GM23338 (cell line): ENCODE data around the gene IFITM5. TPM values are rescaled to one million over a fixed set of nuclear protein-coding genes. Genes with fewer than 3 reads are reported as not detected.

Experiments used
- ATAC-seq: fragments of 200-7000 bp; cut with Tn5 transposase; 3 replicates; pipeline ENCODE4 v1.9.1; 2020
- DNase-seq: peaks from one replicate; pipeline ENCODE4 v3.0.0-alpha.2; 2015; ENCODE audit warnings: low spot score
- H2AFZ ChIP-seq: fragments of 200-600 bp; sonication (generic); 2 replicates; pipeline ENCODE4 v1.8.0; 2016; ENCODE audit warnings: antibody characterized with exemption, mild to moderate bottlenecking, moderate library complexity
- H3F3A ChIP-seq: fragments of 200-600 bp; sonication (generic); replicated peaks from 2 replicates; pipeline ENCODE4 v1.8.0; 2017; ENCODE audit warnings: antibody characterized with exemption, mixed run types, low read depth
- H3K27ac ChIP-seq: fragments of 200-600 bp; sonication (generic); 2 replicates; pipeline ENCODE4 v1.6.1; 2016; ENCODE audit warnings: low read depth
- H3K27me3 ChIP-seq: fragments of 200-600 bp; sonication (generic); 2 replicates; pipeline ENCODE4 v1.8.0; 2016; ENCODE audit warnings: mild to moderate bottlenecking, mixed run types, moderate library complexity; ENCODE audit not compliant: insufficient read depth
- H3K36me3 ChIP-seq: fragments of 200-600 bp; sonication (generic); 2 replicates; pipeline ENCODE4 v1.8.0; 2016; ENCODE audit warnings: mild to moderate bottlenecking; ENCODE audit not compliant: insufficient read depth
- H3K4me1 ChIP-seq: fragments of 200-600 bp; sonication (generic); 2 replicates; pipeline ENCODE4 v1.8.0; 2016; ENCODE audit warnings: mild to moderate bottlenecking, moderate library complexity; ENCODE audit not compliant: insufficient read depth
- H3K4me2 ChIP-seq: fragments of 200-600 bp; sonication (generic); 2 replicates; pipeline ENCODE4 v1.7.1; 2017; ENCODE audit warnings: mixed run types
- H3K4me3 ChIP-seq: fragments of 200-600 bp; sonication (generic); 2 replicates; pipeline ENCODE4 v1.6.1; 2016; ENCODE audit warnings: mixed run types
- H3K79me2 ChIP-seq: fragments of 200-600 bp; sonication (generic); replicated peaks from 2 replicates; pipeline ENCODE4 v1.8.0; 2017; ENCODE audit warnings: mild to moderate bottlenecking; ENCODE audit not compliant: insufficient read depth
- H3K9me2 ChIP-seq: fragments of 200-600 bp; sonication (generic); 2 replicates; pipeline ENCODE4 v1.8.0; 2017; ENCODE audit not compliant: insufficient read depth
- H4K20me1 ChIP-seq: fragments of 200-600 bp; sonication (generic); replicated peaks from 2 replicates; pipeline ENCODE4 v1.8.0; 2017; ENCODE audit warnings: mild to moderate bottlenecking; ENCODE audit not compliant: insufficient read depth
- H3K27ac Mint-ChIP-seq: 2 replicates; pipeline ENCODE4 v1.8.0; 2020; ENCODE audit warnings: inconsistent platforms, mild to moderate bottlenecking, moderate library complexity, mixed read lengths
- H3K27me3 Mint-ChIP-seq: 3 replicates; pipeline ENCODE4 v1.8.0; 2022; ENCODE audit warnings: low read depth, mild to moderate bottlenecking, moderate library complexity, mixed read lengths, inconsistent platforms; ENCODE audit not compliant: insufficient read depth, poor library complexity
- H3K36me3 Mint-ChIP-seq: 3 replicates; pipeline ENCODE4 v1.8.0; 2021; ENCODE audit warnings: low read depth, mild to moderate bottlenecking, inconsistent platforms, moderate library complexity, mixed read lengths
- H3K4me1 Mint-ChIP-seq: 3 replicates; pipeline ENCODE4 v1.8.0; 2020; ENCODE audit warnings: mild to moderate bottlenecking, inconsistent platforms, mixed read lengths
- H3K4me3 Mint-ChIP-seq: 3 replicates; pipeline ENCODE4 v1.8.0; 2021; ENCODE audit warnings: moderate library complexity, mild to moderate bottlenecking, inconsistent platforms, mixed read lengths
- H3K9me3 Mint-ChIP-seq: 3 replicates; pipeline ENCODE4 v1.8.0; 2020; ENCODE audit warnings: moderate library complexity, mild to moderate bottlenecking, inconsistent platforms, mixed read lengths
- CREB1 ChIP-seq: fragments of 250-450 bp; sonication (Bioruptor Pico); IDR thresholded peaks from 2 replicates; pipeline ENCODE4 v1.5.0; 2020; ENCODE audit warnings: low read depth, mild to moderate bottlenecking, moderate library complexity
- CTCF ChIP-seq, 2 experiments: fragments of 200-600 bp in 1 of 2; sonication (generic) in 1 of 2; conservative IDR thresholded peaks; 2 replicates each; pipeline versions ENCODE4 v1.5.1 to v1.6.1; 2016 to 2017; ENCODE audit warnings: antibody characterized with exemption in 2 of 2, low read depth in 2 of 2, mild to moderate bottlenecking in 2 of 2, moderate library complexity in 1 of 2
- EZH2 ChIP-seq: fragments of 200-600 bp; sonication (generic); IDR thresholded peaks from one replicate; pipeline ENCODE4 v1.8.0; 2017; ENCODE audit warnings: antibody characterized with exemption, mild to moderate bottlenecking, low read depth; ENCODE audit not compliant: unreplicated experiment
- EZH2phosphoT487 ChIP-seq: fragments of 200-600 bp; sonication (generic); IDR thresholded peaks from one replicate; pipeline ENCODE4 v1.8.1; 2018; ENCODE audit warnings: antibody characterized with exemption; ENCODE audit not compliant: unreplicated experiment
- JUNB ChIP-seq: IDR thresholded peaks from one replicate; pipeline ENCODE4 v1.6.1; 2016; ENCODE audit warnings: antibody characterized with exemption; ENCODE audit not compliant: unreplicated experiment
- STAT1 ChIP-seq: IDR thresholded peaks from one replicate; pipeline ENCODE4 v1.6.1; 2016; ENCODE audit warnings: antibody characterized with exemption; ENCODE audit not compliant: unreplicated experiment
- ZNF114 ChIP-seq: fragments of 250-450 bp; sonication (Bioruptor Pico); IDR thresholded peaks from 2 replicates; pipeline ENCODE4 v1.5.0; 2020; ENCODE audit warnings: mild to moderate bottlenecking, moderate library complexity
- ZNF331 ChIP-seq: fragments of 250-450 bp; sonication (Bioruptor Pico); IDR thresholded peaks from 2 replicates; pipeline ENCODE4 v1.5.0; 2020; ENCODE audit warnings: low read depth, mild to moderate bottlenecking, moderate library complexity
- polyA plus RNA-seq: library from polyadenylated mRNA; unstranded; fragments of >200 nt; fragmentation: Nextera tagmentation; extraction: Ambion mirVana; gene quantifications from 2 replicates; pipeline ENCODE4 v1.2.1, GENCODE V29; 2016
- total RNA-seq: library from RNA; depleted of rRNA; stranded (reverse); fragments of >200 nt; shearing (Covaris generic); gene quantifications from 2 replicates; pipeline ENCODE4 v1.2.3, GENCODE V29; 2014
- TF ChIP-seq, protein P1 (sequence below): IDR thresholded peaks from 2 replicates; pipeline ENCODE4 v1.6.1; 2016; ENCODE audit warnings: antibody characterized with exemption
- TF ChIP-seq, protein P2 (sequence below): IDR thresholded peaks from one replicate; pipeline ENCODE4 v1.6.1; 2018; ENCODE audit warnings: antibody characterized with exemption; ENCODE audit not compliant: unreplicated experiment

The IFITM5 gene
- total and polyA plus RNA-seq, 2 experiments from 2014 or later: not detected

GRCh38 chr11:278001-278951 lies 21.1 kb downstream of the IFITM5 start, which contains the start of gene NLRP6 (continued):
- TF ChIP-seq STAT1: no peak
- TF ChIP-seq EZH2phosphoT487: no peak
- TF ChIP-seq EZH2: no peak
- no peak for TF ChIP-seq JUNB
- no peak for TF ChIP-seq CREB1 (CRISPR knock-in tag)
- TF ChIP-seq ZNF114 (CRISPR knock-in tag): no peak
- TF ChIP-seq CTCF (conservative IDR thresholded peaks at IDR 0.05; ENCODE audit: low read depth in 2 of 2): no peak
- TF ChIP-seq, protein P1, sequence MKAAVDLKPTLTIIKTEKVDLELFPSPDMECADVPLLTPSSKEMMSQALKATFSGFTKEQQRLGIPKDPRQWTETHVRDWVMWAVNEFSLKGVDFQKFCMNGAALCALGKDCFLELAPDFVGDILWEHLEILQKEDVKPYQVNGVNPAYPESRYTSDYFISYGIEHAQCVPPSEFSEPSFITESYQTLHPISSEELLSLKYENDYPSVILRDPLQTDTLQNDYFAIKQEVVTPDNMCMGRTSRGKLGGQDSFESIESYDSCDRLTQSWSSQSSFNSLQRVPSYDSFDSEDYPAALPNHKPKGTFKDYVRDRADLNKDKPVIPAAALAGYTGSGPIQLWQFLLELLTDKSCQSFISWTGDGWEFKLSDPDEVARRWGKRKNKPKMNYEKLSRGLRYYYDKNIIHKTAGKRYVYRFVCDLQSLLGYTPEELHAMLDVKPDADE: no peak
- TF ChIP-seq ZNF331 (CRISPR knock-in tag): no peak

- ATAC-seq (no peak), DNase-seq (no peak)
- no peaks in the 10 kb centered on the region for H3K9me3 Mint-ChIP-seq
- Histone ChIP-seq H3K79me2 (no peaks in the 10 kb centered on the region), H3K4me1 (no peaks in the 10 kb centered on the region), H3K36me3 (no peaks in the 10 kb centered on the region), H3K9me2 (no peaks in the 10 kb centered on the region), H3K27me3 (peaks cover 35% of the 10 kb centered on the region), H3F3A (no peaks in the 10 kb centered on the region; the same call in 1 of the 2 replicates), H3K4me2 (no peak overlapping the region), H4K20me1 (no peaks in the 10 kb centered on the region), H2AFZ (no peak overlapping the region), H3K4me3 (no peak overlapping the region), H3K27ac (no peak overlapping the region)
- no peak overlapping the region for H3K4me3 Mint-ChIP-seq
- H3K36me3 Mint-ChIP-seq: no peaks in the 10 kb centered on the region
- H3K4me1 Mint-ChIP-seq: peaks cover 17% of the 10 kb centered on the region; the same call in 2 of the 3 replicates
- peaks cover 31% of the 10 kb centered on the region for H3K27me3 Mint-ChIP-seq
- H3K27ac Mint-ChIP-seq: no peak overlapping the region
- no peak for TF ChIP-seq EZH2phosphoT487
- TF ChIP-seq CREB1 (CRISPR knock-in tag): no peak
- TF ChIP-seq, protein P2, sequence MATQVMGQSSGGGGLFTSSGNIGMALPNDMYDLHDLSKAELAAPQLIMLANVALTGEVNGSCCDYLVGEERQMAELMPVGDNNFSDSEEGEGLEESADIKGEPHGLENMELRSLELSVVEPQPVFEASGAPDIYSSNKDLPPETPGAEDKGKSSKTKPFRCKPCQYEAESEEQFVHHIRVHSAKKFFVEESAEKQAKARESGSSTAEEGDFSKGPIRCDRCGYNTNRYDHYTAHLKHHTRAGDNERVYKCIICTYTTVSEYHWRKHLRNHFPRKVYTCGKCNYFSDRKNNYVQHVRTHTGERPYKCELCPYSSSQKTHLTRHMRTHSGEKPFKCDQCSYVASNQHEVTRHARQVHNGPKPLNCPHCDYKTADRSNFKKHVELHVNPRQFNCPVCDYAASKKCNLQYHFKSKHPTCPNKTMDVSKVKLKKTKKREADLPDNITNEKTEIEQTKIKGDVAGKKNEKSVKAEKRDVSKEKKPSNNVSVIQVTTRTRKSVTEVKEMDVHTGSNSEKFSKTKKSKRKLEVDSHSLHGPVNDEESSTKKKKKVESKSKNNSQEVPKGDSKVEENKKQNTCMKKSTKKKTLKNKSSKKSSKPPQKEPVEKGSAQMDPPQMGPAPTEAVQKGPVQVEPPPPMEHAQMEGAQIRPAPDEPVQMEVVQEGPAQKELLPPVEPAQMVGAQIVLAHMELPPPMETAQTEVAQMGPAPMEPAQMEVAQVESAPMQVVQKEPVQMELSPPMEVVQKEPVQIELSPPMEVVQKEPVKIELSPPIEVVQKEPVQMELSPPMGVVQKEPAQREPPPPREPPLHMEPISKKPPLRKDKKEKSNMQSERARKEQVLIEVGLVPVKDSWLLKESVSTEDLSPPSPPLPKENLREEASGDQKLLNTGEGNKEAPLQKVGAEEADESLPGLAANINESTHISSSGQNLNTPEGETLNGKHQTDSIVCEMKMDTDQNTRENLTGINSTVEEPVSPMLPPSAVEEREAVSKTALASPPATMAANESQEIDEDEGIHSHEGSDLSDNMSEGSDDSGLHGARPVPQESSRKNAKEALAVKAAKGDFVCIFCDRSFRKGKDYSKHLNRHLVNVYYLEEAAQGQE: no peak
- TF ChIP-seq JUNB: no peak
- TF ChIP-seq ZNF331 (CRISPR knock-in tag): no peak
- TF ChIP-seq, protein P1: no peak
- no peak for TF ChIP-seq STAT1
- TF ChIP-seq ZNF114 (CRISPR knock-in tag): no peak
Observed at GRCh38 chr11:276219-276618, 23.1 kb downstream of the IFITM5 start.
